ENCODE measurements around the gene RAB40B. TPM values are rescaled to one million over a fixed set of nuclear protein-coding genes. Genes with fewer than 3 reads are reported as not detected.

Gene RAB40B
- total and polyA plus RNA-seq, 2 of the 13 experiments (the other 11 are each of a cell fraction or from before 2014, with no cell fraction given), result 6.2 to 6.5 TPM

GRCh38 chr17:82677353-82677925, 21.1 kb downstream of the RAB40B start:
- ChIA-PET CTCF (ENCODE audit: low intra/inter-chr PET ratio, low total read pairs) (no interaction called here), POLR2A (no interaction called here)
- no peak overlapping the region for H3K4me2 ChIP-seq (ENCODE audit: low read depth, low read length)
- DNase-seq (ENCODE audit: low spot score) (no peak), FAIRE-seq (no peak), ATAC-seq (no peak)
- peak; percentile 11; the same call in 1 of the 2 replicates for TF ChIP-seq ZNF768 (CRISPR knock-in tag; IDR thresholded peaks at IDR 0.05)
- TF ChIP-seq ZBTB7B (CRISPR knock-in tag; IDR thresholded peaks at IDR 0.05), result no peak
- TF ChIP-seq, protein P1, sequence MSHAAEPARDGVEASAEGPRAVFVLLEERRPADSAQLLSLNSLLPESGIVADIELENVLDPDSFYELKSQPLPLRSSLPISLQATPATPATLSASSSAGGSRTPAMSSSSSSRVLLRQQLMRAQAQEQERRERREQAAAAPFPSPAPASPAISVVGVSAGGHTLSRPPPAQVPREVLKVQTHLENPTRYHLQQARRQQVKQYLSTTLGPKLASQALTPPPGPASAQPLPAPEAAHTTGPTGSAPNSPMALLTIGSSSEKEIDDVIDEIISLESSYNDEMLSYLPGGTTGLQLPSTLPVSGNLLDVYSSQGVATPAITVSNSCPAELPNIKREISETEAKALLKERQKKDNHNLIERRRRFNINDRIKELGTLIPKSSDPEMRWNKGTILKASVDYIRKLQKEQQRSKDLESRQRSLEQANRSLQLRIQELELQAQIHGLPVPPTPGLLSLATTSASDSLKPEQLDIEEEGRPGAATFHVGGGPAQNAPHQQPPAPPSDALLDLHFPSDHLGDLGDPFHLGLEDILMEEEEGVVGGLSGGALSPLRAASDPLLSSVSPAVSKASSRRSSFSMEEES (CRISPR knock-in tag; IDR thresholded peaks at IDR 0.05), result no peak
- no peak for TF ChIP-seq ARNT (IDR thresholded peaks at IDR 0.05)
- TF ChIP-seq RFX5 (IDR thresholded peaks at IDR 0.05; ENCODE audit: low read depth, low read length), result no peak
- peak; percentile 22 for TF ChIP-seq AGO1 (IDR thresholded peaks at IDR 0.05; ENCODE audit: low read depth, low read length, poor library complexity, severe bottlenecking)
- TF ChIP-seq ZNF841 (CRISPR knock-in tag; IDR thresholded peaks at IDR 0.05; ENCODE audit: borderline replicate concordance), result no peak
- no peak overlapping the region for H3K4me3 ChIP-seq (replicated peaks in 1 of 3; ENCODE audit: insufficient read depth in 1 of 3, low read depth in 2 of 3, low read length in 3 of 3)
- H3K9me3 ChIP-seq (ENCODE audit: low read length), result peaks cover 8% of the 10 kb centered on the region
- H3K36me3 ChIP-seq (replicated peaks in 1 of 2; ENCODE audit: control insufficient read depth in 1 of 2, insufficient read depth in 2 of 2, low read length in 2 of 2), result no peaks in the 10 kb centered on the region
- no peaks in the 10 kb centered on the region for H3K27me3 ChIP-seq (ENCODE audit: control insufficient read depth in 1 of 2, insufficient read depth in 2 of 2, low read length in 2 of 2)
- no peaks in the 10 kb centered on the region for H4K20me1 ChIP-seq (ENCODE audit: insufficient read depth, low read length)
- in situ Hi-C loops (cut with HindIII; ENCODE audit: extremely low pct_ligation_motif_present, low pct_unique_long_range_greater_than_20kb), result no loop called here
- no peaks in the 10 kb centered on the region for H3K79me2 ChIP-seq (ENCODE audit: insufficient read depth, low read length)
- intact Hi-C loops (cut with micrococcal nuclease; ENCODE audit: unreplicated experiment), result no loop called here
- WGBS (ENCODE audit: low lambda C conversion rate), result 72% methylated on average over 23 of the region's 23 CpGs
- no peak overlapping the region for H3K9ac ChIP-seq (ENCODE audit: insufficient read depth, low read depth, low read length)
- H3K4me1 ChIP-seq (ENCODE audit: insufficient read depth, low read length), result peaks cover 23% of the 10 kb centered on the region
- BruUV-seq (replicated peaks), result no TSS peak
- no peak overlapping the region for H3K27ac ChIP-seq (ENCODE audit: extremely low read length, insufficient read depth, low read length)
- H2AFZ ChIP-seq (ENCODE audit: low read length), result no peak overlapping the region
